ENCODE data around the gene OXT.
"Not testable (repeated sequence)": the region's sequence is repeated elsewhere in the genome, so short reads cannot be mapped to it uniquely, and the experiment has no call there.

OXT gene

DNA sequence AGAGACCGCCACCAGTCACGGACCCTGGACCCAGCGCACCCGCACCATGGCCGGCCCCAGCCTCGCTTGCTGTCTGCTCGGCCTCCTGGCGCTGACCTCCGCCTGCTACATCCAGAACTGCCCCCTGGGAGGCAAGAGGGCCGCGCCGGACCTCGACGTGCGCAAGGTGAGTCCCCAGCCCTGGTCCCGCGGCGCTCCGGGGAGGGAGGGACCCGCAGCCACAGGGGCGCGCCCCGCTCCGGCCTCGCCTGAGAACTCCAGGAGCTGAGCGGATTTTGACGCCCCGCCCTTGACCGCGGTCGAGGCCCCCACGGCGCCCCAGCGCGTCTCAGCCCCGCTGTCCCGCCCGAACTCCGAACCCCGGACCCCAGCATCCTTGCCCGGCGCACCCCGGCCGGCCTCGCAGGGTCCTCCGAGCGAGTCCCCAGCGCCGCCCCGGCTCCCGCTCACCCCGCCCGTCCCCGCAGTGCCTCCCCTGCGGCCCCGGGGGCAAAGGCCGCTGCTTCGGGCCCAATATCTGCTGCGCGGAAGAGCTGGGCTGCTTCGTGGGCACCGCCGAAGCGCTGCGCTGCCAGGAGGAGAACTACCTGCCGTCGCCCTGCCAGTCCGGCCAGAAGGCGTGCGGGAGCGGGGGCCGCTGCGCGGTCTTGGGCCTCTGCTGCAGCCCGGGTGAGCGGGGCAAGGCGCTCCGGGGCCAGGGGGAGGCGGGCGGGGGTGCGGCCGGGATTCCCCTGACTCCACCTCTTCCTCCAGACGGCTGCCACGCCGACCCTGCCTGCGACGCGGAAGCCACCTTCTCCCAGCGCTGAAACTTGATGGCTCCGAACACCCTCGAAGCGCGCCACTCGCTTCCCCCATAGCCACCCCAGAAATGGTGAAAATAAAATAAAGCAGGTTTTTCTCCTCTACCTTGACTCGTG, at the start of gene OXT:
OXT (plus strand) TSS at position 11 of the 920 bp plus-strand sequence; CDS start at position 47, 36 bp downstream.
- peak in 1 of 10 donors; percentile 72 for DNase-seq
- intact Hi-C loops (cut with DNase I), result no loop called here

DNA sequence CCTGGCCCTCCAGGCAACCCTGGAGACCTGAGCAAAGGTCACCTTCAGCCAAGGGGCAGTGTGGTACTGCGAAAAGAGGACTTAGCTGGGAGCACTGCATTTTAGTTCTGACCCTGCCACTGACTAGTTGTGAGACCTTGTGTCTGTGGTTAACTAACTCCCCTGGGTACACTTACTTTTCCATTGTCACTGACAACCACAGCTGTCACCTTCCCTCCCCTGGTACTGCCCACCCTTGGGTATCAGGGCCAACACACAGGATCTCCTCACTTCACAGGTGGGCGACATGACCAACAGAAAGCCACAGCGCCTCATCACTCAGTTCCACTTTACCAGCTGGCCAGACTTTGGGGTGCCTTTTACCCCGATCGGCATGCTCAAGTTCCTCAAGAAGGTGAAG, 49.6 kb upstream of the OXT start:
- intact Hi-C loops (cut with DNase I), result no loop called here
- no peak for DNase-seq

DNA sequence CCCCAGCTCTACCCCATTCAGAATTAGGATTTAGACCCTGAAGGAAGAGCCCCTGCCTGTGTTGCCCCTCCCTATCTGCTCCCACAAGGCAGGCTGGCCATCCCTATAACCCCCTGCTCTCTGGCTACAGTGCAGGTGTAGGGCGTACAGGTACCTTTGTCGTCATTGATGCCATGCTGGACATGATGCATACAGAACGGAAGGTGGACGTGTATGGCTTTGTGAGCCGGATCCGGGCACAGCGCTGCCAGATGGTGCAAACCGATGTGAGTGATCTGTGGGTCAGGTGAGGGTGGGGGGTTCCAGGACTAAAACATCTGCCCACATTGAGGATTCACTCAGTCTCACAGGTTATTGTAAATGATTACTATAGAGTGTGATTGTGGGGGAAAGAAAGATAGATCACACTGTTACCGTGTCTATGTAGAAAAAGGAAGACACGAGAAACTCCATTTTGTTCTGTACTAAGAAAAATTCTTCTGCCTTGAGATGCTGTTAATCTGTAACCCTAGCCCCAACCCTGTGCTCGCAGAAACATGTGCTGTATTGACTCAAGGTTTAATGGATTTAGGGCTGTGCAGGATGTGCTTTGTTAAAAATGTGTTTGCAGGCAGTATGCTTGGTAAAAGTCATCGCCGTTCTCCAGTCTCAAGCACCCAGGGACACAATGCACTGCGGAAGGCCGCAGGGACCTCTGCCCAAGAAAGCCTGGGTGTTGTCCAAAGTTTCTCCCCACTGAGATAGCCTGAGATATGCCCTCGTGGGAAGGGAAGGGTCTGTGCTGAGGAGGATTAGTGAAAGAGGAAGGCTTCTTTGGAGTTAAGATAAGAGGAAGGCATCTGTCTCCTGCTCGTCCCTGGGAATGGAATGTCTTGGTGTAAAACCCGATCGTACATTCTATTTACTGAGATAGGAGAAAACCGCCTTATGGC, 48.6 kb upstream of the OXT start:
- intact Hi-C loops (cut with DNase I); DNase-seq: not testable (repeated sequence)

DNA sequence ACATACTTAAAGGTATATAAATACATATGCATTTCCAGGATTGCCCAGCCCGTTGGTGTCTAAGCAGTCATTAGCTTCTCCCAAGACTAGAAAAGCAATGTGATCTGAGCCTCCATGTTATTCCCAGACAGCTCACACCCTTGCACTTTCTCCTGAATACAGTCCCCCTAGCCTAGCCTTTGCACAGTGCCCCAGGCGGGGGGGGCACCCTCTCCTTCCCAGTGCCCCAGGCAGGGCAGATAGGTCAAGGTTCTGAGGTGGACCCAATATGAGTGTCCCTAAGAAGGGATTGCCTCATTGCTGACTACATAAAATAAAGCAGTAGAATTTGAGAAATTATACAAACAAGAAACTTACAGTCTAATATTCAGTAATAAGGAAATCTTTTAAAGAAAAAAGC, 43.4 kb upstream of the OXT start:
- intact Hi-C loops (cut with DNase I), result no loop called here
- no peak for DNase-seq

DNA sequence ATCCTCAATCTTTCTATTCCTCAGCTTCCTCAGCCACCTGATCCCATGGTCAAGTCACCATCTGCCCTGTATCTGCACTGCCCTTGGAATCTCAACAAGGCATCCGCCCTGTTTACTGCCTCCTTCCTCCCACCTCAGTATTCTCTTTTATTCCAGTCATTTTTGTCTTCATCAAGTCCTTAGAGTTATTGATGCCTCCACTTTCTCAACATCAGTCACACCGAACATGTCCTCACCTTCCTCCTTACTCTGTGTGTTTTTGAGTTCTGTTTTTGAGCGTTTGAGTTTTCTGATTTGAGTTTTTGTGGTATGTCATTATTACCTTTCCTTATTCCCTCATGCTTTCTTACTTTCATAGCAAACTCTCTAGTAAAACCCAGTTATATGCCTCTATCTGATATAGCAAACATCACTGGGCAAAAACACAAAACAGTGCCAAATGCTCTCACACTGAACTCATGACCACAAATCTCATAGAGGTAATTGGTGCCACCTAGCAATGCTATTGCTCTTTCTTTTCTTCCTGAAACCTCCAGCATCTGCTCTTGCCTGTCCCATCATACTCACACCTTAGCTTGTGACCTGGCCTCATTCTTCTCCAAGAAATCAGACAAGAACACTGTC, 39.8 kb upstream of the OXT start:
- intact Hi-C loops (cut with DNase I), result no loop called here
- no peak for DNase-seq

DNA sequence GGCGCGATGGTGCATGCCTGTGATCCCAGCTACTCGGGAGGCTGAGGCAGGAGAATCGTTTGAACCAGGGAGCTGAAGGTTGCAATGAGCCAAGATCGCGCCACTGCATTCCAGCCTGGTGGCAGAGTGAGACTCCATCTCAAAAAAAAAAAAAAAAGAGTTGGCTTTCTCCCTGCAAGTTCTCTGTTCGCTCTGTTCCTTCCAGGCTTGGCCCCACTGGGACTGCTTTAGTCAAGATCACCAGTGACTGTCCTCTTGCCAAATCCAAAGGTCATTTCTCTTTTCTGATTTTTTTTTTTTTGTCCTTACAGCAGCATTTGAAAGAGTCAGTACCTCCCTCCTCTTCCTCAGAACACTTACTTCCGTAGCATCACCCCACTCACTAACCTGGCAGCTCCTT, 38.8 kb upstream of the OXT start:
- intact Hi-C loops (cut with DNase I), result no loop called here
- no peak for DNase-seq

DNA sequence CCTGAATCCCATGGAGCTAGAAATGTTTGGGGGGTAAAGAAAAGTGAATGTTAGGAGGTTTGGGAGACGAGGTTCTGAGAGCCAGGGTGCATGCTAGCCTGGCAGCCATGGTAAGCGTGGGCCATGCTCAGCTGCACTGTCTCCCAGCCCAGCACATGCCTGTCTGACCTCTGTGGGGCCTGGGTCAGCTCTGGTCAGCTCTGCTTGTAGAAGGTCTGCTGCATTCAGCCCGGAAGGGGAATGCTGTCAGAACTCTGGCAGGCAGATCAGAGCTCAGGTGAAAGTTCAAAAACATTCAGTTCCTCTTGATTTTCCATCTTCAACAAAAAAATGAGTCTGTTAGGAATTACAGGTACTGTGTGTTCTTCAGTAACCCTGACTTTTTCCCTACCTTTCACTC, 33.8 kb upstream of the OXT start:
- DNase-seq, result no peak
- intact Hi-C loops (cut with DNase I), result no loop called here

DNA sequence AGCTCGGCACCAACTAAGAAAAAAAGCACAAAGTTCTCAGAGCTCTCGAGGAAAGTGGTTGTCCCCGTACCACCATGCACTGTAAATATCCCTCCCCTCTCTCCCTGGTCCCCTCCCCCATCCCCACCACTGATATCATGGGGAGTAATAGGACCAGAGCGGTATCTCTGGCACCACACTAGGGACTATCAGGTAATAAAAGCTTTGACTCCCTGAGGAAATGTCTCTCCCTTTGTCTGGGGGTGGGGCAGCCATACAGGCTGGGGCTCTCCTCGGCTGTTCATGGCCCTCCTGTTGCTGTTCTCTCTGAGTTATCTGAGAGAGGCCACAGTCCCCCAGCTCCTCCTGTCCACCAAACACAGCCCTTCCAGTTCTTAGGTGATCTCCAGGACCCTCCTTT, 33.0 kb upstream of the OXT start:
- intact Hi-C loops (cut with DNase I), result no loop called here
- DNase-seq, result no peak

DNA sequence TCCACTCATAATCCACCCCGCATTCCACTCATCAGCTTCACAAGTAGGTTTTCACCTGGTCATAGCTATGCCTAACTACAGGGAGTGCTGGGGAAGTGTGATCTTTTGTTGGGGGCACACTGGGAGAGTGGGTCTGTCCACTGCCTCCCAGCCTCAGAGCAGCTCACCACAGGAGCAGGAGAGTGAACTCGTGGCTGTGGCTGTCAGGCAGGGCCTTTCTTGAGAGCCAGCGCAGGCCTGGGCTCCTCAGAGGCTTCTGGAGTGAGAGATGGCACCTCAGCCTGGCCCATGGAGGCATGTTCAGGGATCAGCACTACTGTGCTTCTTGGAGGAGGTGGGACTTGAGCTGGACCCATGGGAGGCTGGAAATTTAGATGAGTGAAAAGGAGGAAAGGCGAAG, 32.0 kb upstream of the OXT start:
- DNase-seq, result no peak
- intact Hi-C loops (cut with DNase I), result no loop called here

DNA sequence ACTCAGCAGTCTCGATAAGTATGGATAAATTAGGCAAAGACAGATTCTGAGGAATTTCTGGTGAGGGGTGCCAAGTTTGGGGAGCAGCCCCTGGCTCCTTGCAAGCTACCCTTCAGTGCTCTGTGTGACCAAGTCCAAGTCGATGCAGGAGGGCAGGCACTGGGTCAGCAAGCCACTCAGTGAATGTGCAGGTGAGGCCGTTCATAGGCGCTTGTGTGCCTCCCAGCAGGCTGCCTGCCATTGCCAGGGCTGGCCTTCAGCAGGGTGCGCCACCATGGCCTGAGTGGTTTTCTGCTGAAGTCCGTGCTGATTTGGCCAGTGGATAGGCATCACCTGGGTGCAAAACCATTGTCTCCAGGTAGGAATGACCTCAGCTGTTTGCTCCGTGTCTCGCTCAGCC, 31.3 kb upstream of the OXT start:
- intact Hi-C loops (cut with DNase I), result no loop called here
- DNase-seq, result no peak

DNA sequence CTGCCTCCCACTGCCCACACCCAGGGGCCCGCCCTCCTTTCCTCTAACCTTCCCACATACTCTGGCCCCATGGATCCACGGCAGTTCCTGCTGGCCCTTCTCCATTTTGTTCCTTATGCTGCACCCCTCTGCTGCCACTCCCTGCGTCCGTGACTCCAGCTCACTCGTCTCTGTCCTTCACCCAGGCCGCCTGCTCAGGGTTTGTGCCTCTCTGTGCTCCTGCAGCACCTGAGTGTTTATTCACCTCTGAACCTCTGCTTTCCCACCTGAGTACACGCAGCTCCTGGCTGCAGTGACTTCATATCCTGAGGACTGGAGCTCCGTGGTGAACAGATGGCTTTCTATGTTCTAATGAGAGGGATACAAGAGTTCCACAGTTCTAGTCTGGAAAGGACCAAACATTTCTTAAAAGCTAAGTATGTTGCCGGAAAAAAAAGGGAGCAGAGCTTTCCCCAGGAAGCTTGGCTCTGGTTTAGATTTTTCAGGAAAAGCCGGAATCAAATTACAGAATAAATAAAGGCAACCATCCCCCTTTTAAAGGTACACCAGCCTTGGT, 29.5 kb upstream of the OXT start:
- DNase-seq, result no peak
- intact Hi-C loops (cut with DNase I), result no loop called here

DNA sequence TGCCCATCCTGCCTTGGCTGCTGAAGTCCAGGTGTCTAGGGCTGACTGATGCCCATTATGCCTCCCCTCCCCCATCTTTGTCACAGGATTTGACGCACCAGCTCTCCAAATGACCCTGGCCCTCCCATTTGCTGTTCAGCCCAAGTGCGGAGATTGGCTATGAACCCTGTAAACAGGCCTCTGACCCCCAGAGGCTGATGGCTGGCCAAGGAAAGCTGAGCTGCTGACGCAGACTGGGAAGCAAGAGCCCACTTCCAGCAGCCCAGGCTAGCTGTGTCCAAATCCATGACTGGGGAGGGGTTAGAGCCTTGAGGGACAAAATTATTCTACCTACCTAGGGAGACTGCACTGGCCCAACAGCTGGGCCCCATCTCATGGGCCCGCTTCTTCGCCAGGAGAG, 28.8 kb upstream of the OXT start:
- peak in 1 of 10 donors; percentile 62 for DNase-seq
- intact Hi-C loops (cut with DNase I), result no loop called here

DNA sequence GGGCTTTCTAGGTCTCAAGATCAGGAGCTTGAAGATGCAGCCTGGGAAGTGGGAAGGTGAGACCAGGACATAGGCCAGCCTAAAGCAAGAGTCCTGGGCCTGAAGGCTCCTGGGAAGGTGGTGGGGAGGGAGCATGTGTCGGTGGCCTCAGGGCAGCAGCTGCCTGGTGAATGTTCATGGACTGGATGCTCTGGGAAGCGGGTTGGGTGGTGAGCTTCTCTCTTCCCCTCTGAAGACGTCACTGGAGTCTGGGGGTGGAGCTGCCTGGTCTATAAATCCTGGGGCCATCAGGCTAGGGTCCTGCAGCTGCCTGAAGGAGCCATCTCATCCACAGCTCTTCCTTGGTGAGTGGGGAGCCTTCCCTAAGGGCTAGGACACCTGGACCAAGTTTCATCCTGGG, 28.1 kb upstream of the OXT start, which contains the start of gene GNRH2:
GNRH2 (plus strand) TSS at position 301 of the 400 bp plus-strand sequence. CDS start 793 bp downstream, outside the sequence.
- intact Hi-C loops (cut with DNase I), result no loop called here
- DNase-seq, result peak in 1 of 10 donors; percentile 58

DNA sequence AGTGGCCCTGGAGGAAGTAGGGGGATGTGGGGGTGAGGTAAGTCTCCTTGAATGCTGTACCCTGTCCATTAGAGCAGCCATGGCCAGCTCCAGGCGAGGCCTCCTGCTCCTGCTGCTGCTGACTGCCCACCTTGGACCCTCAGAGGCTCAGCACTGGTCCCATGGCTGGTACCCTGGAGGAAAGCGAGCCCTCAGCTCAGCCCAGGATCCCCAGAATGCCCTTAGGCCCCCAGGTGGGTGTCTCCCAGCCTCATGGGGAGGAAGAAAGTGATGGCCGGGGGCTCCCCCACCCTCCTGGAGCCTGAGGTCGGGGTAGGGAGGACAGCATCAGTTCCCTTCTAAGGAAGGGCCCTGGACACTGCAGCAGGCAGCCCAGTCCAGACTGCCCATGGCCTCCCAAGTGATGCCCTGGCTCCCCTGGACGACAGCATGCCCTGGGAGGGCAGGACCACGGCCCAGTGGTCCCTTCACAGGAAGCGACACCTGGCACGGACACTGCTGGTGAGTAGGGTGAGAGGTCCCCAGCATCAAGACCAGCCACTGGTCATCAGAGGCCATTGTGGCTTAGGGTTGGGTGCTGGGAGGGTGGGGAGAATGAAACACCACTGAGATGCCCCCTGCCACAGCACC, 27.0 kb upstream of the OXT start:
- peak in 1 of 10 donors; percentile 70 for DNase-seq
- intact Hi-C loops (cut with DNase I), result no loop called here

DNA sequence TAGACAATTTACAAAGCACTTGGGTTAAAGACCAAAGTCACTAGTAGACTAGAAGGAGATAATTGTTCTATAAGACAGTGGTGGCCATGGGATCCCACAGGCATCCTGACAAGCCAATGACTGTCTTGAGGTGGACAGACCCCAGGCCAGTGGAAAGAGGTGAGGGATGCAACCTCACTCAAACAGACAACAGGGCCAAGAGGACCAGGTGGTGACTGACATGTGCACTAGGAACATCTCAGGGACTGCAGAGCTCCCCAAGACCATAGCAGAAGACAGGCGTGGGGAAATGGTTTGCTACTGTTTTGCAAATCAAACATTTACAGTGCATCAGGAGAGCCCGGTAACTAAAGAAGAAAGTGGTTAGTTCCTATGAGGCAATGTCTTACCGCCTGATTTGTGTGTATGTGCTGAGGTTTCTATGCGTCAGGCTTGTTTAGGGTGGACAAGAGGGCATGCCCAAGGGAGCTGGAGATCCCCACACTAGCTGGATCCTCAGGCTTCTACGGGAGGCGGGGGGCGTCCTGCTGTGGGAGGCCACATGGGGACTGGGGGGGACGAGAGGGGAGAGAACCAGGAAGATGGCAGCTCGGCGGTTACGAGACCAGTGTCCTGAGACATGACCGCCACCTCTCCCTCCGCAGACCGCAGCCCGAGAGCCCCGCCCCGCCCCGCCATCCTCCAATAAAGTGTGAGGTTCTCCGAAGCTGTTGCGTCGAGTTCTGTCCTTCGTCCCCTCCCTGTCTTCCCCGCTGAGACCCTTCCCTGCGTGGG, 26.2 kb upstream of the OXT start:
- DNase-seq, result peak; percentile 42 to 93 (median 77)
- intact Hi-C loops (cut with DNase I), result no loop called here

DNA sequence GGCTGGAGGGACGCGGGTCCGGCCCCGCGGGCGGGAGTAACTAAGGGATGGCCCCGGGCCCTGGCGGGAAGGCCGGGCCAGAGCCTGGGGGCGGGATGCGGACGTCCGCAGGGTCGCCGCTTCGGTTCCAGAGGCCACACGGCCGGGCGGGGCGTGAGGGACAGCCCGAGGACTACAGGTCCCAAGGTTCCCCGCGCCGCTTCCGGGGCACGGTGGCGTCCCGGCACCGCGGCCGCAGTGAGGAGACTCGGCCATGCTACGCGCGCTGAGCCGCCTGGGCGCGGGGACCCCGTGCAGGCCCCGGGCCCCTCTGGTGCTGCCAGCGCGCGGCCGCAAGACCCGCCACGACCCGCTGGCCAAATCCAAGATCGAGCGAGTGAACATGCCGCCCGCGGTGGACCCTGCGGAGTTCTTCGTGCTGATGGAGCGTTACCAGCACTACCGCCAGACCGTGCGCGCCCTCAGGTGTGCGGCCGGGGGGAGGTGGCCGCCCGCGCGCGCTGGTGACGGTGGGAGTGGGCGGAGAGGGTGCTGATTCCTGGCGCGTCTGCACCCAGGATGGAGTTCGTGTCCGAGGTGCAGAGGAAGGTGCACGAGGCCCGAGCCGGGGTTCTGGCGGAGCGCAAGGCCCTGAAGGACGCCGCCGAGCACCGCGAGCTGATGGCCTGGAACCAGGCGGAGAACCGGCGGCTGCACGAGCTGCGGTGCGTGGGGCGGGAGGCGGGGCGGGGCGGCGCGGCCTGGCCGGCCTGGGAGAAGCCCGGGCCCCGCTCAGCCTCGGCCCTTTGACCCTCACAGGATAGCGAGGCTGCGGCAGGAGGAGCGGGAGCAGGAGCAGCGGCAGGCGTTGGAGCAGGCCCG, 25.4 kb upstream of the OXT start, which contains the start of gene MRPS26:
MRPS26 (plus strand) TSS at position 237 of the 861 bp plus-strand sequence; CDS start at position 254, 17 bp downstream.
- peak; percentile 79 to 99 (median 90) for DNase-seq
- intact Hi-C loops (cut with DNase I), result no loop called here

DNA sequence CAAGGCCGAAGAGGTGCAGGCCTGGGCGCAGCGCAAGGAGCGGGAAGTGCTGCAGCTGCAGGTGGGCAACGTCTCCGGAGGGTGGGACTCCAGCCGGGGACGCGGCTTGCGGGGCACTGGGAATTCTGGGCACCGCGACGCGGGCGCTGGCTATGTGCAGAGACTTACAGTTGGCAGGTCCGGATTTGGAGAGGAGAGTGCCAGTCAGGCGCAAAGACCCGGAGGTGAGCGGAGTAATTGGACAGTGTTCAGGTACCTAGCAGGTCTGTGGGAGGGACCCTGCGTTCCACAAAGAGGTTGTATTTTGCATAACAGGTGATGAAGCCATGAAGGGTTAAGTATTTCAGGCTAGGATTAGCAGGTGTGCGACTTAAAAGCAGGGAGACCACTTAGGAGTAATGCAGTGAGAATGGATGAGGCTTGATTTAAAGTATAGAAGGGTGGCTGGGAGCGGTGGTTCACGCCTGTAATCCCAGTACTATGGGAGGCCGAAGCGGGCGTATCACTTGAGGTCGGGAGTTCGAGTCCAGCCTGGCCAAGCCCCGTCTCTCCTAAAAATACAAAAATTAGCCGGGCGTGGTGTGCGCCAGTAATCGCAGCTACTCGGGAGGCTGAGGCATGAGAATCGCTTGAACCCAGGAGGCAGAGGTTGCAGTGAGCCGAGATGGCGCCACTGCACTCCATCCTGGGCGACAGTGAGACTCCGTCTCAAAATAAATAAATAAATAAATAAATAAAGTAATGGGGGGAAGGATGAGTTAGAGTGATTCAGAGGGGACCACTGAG, 24.6 kb upstream of the OXT start:
- intact Hi-C loops (cut with DNase I), result no loop called here
- peak in 5 of 10 donors; percentile 26 to 87 (median 36) for DNase-seq
